Spleen (tissue), 11 donors: ENCODE measurements around the gene SPRYD4. TPM values are rescaled to one million over a fixed set of nuclear protein-coding genes. Genes with fewer than 3 reads are reported as not detected.
"Not testable (repeated sequence)": the region's sequence is repeated elsewhere in the genome, so short reads cannot be mapped to it uniquely, and the experiment has no call there.

Experiments
- DNase-seq: peaks from one replicate; pipeline ENCODE4 v3.0.0-alpha.2; 2020
- H3K27ac ChIP-seq, 8 donors: fragments of 200-600 bp; sonication (generic) in 7 of 8; 1 replicate in 4 of 8; 2 replicates in 4 of 8; pipeline versions ENCODE4 v1.5.0 to v1.8.0; 2016 to 2021; ENCODE audit warnings: inconsistent platforms in 4 of 8, mild to moderate bottlenecking in 4 of 8, moderate library complexity in 1 of 8
- H3K27me3 ChIP-seq, 7 donors: fragments of 200-600 bp; sonication (generic) in 6 of 7; replicated peaks in 1 of 7; 1 replicate in 4 of 7; 2 replicates in 3 of 7; pipeline versions ENCODE4 v1.5.0 to v1.8.0; 2016 to 2021; ENCODE audit warnings: inconsistent platforms in 3 of 7, mild to moderate bottlenecking in 1 of 7
- H3K36me3 ChIP-seq, 6 donors: fragments of 200-600 bp; sonication (generic) in 5 of 6; 1 replicate in 4 of 6; 2 replicates in 2 of 6; pipeline versions ENCODE4 v1.5.0 to v1.8.0; 2016 to 2021; ENCODE audit warnings: inconsistent platforms in 2 of 6
- H3K4me1 ChIP-seq, 6 donors: fragments of 200-600 bp; sonication (generic) in 5 of 6; 1 replicate in 3 of 6; 2 replicates in 3 of 6; pipeline versions ENCODE4 v1.5.0 to v1.8.0; 2016 to 2021; ENCODE audit warnings: inconsistent platforms in 3 of 6
- H3K4me3 ChIP-seq, 8 donors: fragments of 200-600 bp; sonication (generic) in 7 of 8; 1 replicate in 4 of 8; 2 replicates in 4 of 8; pipeline versions ENCODE4 v1.5.0 to v1.8.0; 2016 to 2021; ENCODE audit warnings: inconsistent platforms in 4 of 8, mild to moderate bottlenecking in 4 of 8, moderate library complexity in 2 of 8
- H3K9me3 ChIP-seq, 8 donors: fragments of 200-600 bp; sonication (generic) in 7 of 8; 1 replicate in 4 of 8; 2 replicates in 4 of 8; pipeline versions ENCODE4 v1.5.0 to v1.8.0; 2016 to 2021; ENCODE audit warnings: inconsistent platforms in 4 of 8
- CTCF ChIP-seq, 11 experiments: fragments of 200-600 bp in 7 of 11; fragments of 450-650 bp in 4 of 11; sonication (generic) in 4 of 11; IDR thresholded peaks in 8 of 11; conservative IDR thresholded peaks in 3 of 11; 1 replicate in 7 of 11; 2 replicates in 4 of 11; pipeline versions ENCODE4 v1.4.0 to v1.8.0; 2016 to 2021; ENCODE audit warnings: antibody characterized with exemption in 11 of 11, inconsistent platforms in 4 of 11, mild to moderate bottlenecking in 1 of 11
- POLR2A ChIP-seq, 3 donors: fragments of 450-650 bp; IDR thresholded peaks; one replicate each; pipeline ENCODE4 v1.5.1; 2017; ENCODE audit warnings: antibody characterized with exemption in 3 of 3, mild to moderate bottlenecking in 1 of 3
- POLR2AphosphoS5 ChIP-seq, 3 donors: sonication (generic); formaldehyde crosslinking; IDR thresholded peaks; one replicate each; pipeline ENCODE4 v1.5.1; 2017; ENCODE audit warnings: antibody characterized with exemption in 3 of 3
- WGBS, 5 donors: extraction: QIAGEN DNeasy Blood & Tissue Kit in 3 of 5; methylation state at CpG; one replicate each; pipeline versions ENCODE4 v1.1.5 to v1.1.7; 2013 to 2018; 5-methylcytosine and 5-hydroxymethylcytosine counted together
- intact Hi-C: fragments of 100-400 bp; cut with DNase I; formaldehyde crosslinking; loops from one replicate; pipeline ENCODE4 v1.15.0; 2023; ENCODE audit warnings: low total_unique reads
- polyA plus RNA-seq, 3 donors: library from polyadenylated mRNA; stranded (reverse); fragments of 200-250 nt; gene quantifications; one replicate each; pipeline ENCODE4 v1.2.1, GENCODE V29; 2013
- total RNA-seq, 7 donors: library from RNA; depleted of rRNA in 3 of 7; stranded (reverse); fragments of >200 nt in 3 of 7; fragmentation: NEBNext Ultra II Directional in 4 of 7; extraction: Animal tissue kit (Norgen Biotek cat#: 25700) in 4 of 7; gene quantifications; one replicate each; pipeline versions ENCODE4 v1.1.0 to v1.2.1, GENCODE V29; 2016 to 2021
- donor health status: healthy with polysubstance abuse.
- donor health status: DM: no; HTN: no; CAD: no; lungs with moderate emphysema.
- donor health status: DM: no; HTN: no; CAD: no.
- donor health status: Bipolar disorder and iron deficiency.
- donor health status: healthy.
- donor health status: DM: no; HTN: no; CAD: no.
- donor health status: DM: yes; HTN: yes; CAD: no.

The SPRYD4 gene
- total and polyA plus RNA-seq, 10 donors: 1.4 to 4.9 (median 3.7) TPM

GRCh38 chr12:56437430-56438176, 30.8 kb upstream of the SPRYD4 start:
- Histone ChIP-seq H3K4me1 (no peaks in the 10 kb centered on the region), H3K4me3 (no peak overlapping the region), H3K27ac (no peak overlapping the region), H3K36me3 (peaks cover 0 to 15% (median 10%) of the 10 kb centered on the region in 6 donors), H3K27me3 (no peaks in the 10 kb centered on the region), H3K9me3 (no peaks in the 10 kb centered on the region)
- TF ChIP-seq POLR2A (IDR thresholded peaks at IDR 0.05) (no peak), POLR2AphosphoS5 (IDR thresholded peaks at IDR 0.05) (no peak), CTCF (IDR thresholded peaks at IDR 0.05 in 8 of 11, conservative IDR thresholded peaks at IDR 0.05 in 3 of 11) (no peak)
- WGBS, 5 donors: 91 to 94% (median 93%) methylated on average over 11 of the region's 11 CpGs
- DNase-seq: no peak
- intact Hi-C loops: no loop called here

- not testable (repeated sequence) for H3K36me3 ChIP-seq
- intact Hi-C loops: loop anchor here (10.0 kb wide), 1 partner anchor 78 kb away; the partner anchor contains the start of genes APOF and STAT2
- WGBS, 5 donors: 81 to 97% (median 94%) methylated on average over 2 of the region's 2 CpGs
These were observed 25.2 kb upstream of the SPRYD4 start for GRCh38 chr12:56443208-56443607.

GRCh38 chr12:56448860-56449621, 19.3 kb upstream of the SPRYD4 start, which contains the start of gene TIMELESS:
TSS of gene TIMELESS (minus strand) at chr12:56449426. CDS start at chr12:56434170, 15,256 bp downstream.
- Histone ChIP-seq H3K36me3 (no peaks in the 10 kb centered on the region), H3K27me3 (no peaks in the 10 kb centered on the region), H3K4me1 (peaks cover 4 to 31% (median 19%) of the 10 kb centered on the region in 6 donors), H3K27ac (peak within 1 kb of the TSS; percentile 64 to 92 (median 88)), H3K4me3 (peak within 1 kb of the TSS; percentile 74 to 99 (median 98)), H3K9me3 (no peaks in the 10 kb centered on the region)
- 0 to 1% (median 0%) methylated on average over 49 to 58 of the region's 58 CpGs for WGBS, 5 donors
- peak in 2 of 3 donors; percentile 18 to 68 for TF ChIP-seq POLR2A (IDR thresholded peaks at IDR 0.05)
- TF ChIP-seq POLR2AphosphoS5 (IDR thresholded peaks at IDR 0.05): peak; percentile 90 to 95 (median 94)
- TF ChIP-seq CTCF (IDR thresholded peaks at IDR 0.05 in 8 of 11, conservative IDR thresholded peaks at IDR 0.05 in 3 of 11): peak in 4 of 11 experiments; percentile 31 to 55 (median 40)
- intact Hi-C loops: loop anchor here (10.0 kb wide), 1 partner anchor 84 kb away; the partner anchor contains the start of genes APOF and STAT2
- peak; percentile 98 for DNase-seq

More at GRCh38 chr12:56443208-56443607, 25.2 kb upstream of the SPRYD4 start:
- Histone ChIP-seq H3K9me3 (peaks cover 0 to 12% (median 4%) of the 10 kb centered on the region in 8 donors), H3K4me1 (peaks cover 1 to 14% (median 7%) of the 10 kb centered on the region in 6 donors)
- not testable (repeated sequence) for DNase-seq, H3K27ac ChIP-seq, H3K4me3 ChIP-seq, H3K27me3 ChIP-seq

GRCh38 chr12:56449622-56449984, 18.8 kb upstream of the SPRYD4 start:
- intact Hi-C loops: loop anchor here (10.0 kb wide), 1 partner anchor 85 kb away; the partner anchor contains the start of genes APOF and STAT2
- Histone ChIP-seq H3K27ac (peak overlapping the region; percentile 64 to 92 (median 88)), H3K9me3 (no peaks in the 10 kb centered on the region), H3K27me3 (no peaks in the 10 kb centered on the region), H3K36me3 (no peaks in the 10 kb centered on the region), H3K4me1 (peaks cover 4 to 31% (median 19%) of the 10 kb centered on the region in 6 donors), H3K4me3 (peak overlapping the region; percentile 74 to 99 (median 98))
- 26 to 33% (median 28%) methylated on average over 5 of the region's 5 CpGs for WGBS, 5 donors
- no peak for TF ChIP-seq POLR2A (IDR thresholded peaks at IDR 0.05)
- no peak for TF ChIP-seq POLR2AphosphoS5 (IDR thresholded peaks at IDR 0.05)
- TF ChIP-seq CTCF (IDR thresholded peaks at IDR 0.05 in 8 of 11, conservative IDR thresholded peaks at IDR 0.05 in 3 of 11): no peak
- DNase-seq: no peak
